ENCODE measurements around the gene FLT4. TPM values are rescaled to one million over a fixed set of nuclear protein-coding genes. Genes with fewer than 3 reads are reported as not detected.

The FLT4 gene
- total RNA-seq, 2 experiments from 2014 or later, result 5.2 to 6.0 TPM

GRCh38 chr5:180590543-180591310 lies 58.7 kb downstream of the FLT4 start:
- Mint-ChIP-seq H3K4me3 (peak overlapping the region; percentile 47), H3K27ac (no peak overlapping the region), H3K36me3 (no peaks in the 10 kb centered on the region), H3K9me3 (no peaks in the 10 kb centered on the region), H3K4me1 (peaks cover 16% of the 10 kb centered on the region), H3K27me3 (peaks cover 27% of the 10 kb centered on the region)
- peak; percentile 21 for DNase-seq

- Mint-ChIP-seq H3K36me3 (no peaks in the 10 kb centered on the region), H3K4me3 (peak overlapping the region; percentile 53), H3K9me3 (no peaks in the 10 kb centered on the region), H3K27ac (peak overlapping the region; percentile 6), H3K27me3 (peaks cover 27% of the 10 kb centered on the region), H3K4me1 (peaks cover 16% of the 10 kb centered on the region)
- peak; percentile 29 for DNase-seq
Observed at GRCh38 chr5:180589771-180590542, 59.4 kb downstream of the FLT4 start.

- peaks cover 6% of the 10 kb centered on the region for H3K4me1 Mint-ChIP-seq
- peaks cover 20% of the 10 kb centered on the region for H3K27me3 Mint-ChIP-seq
- DNase-seq, result no peak
- no peak overlapping the region for H3K27ac Mint-ChIP-seq
- H3K9me3 Mint-ChIP-seq, result no peaks in the 10 kb centered on the region
- H3K36me3 Mint-ChIP-seq, result no peaks in the 10 kb centered on the region
- no peak overlapping the region for H3K4me3 Mint-ChIP-seq
Observed at GRCh38 chr5:180586870-180587269, 62.5 kb downstream of the FLT4 start.

- Mint-ChIP-seq H3K36me3 (no peaks in the 10 kb centered on the region), H3K27me3 (peaks cover 20% of the 10 kb centered on the region), H3K4me1 (peaks cover 6% of the 10 kb centered on the region), H3K9me3 (no peaks in the 10 kb centered on the region), H3K4me3 (no peak overlapping the region), H3K27ac (no peak overlapping the region)
- no peak for DNase-seq
Observed at GRCh38 chr5:180586204-180586603, 63.2 kb downstream of the FLT4 start.

GRCh38 chr5:180583738-180584137 lies 65.7 kb downstream of the FLT4 start:
- no peak for DNase-seq
- no peak overlapping the region for H3K27ac Mint-ChIP-seq
- no peaks in the 10 kb centered on the region for H3K9me3 Mint-ChIP-seq
- H3K27me3 Mint-ChIP-seq, result peaks cover 7% of the 10 kb centered on the region
- H3K4me3 Mint-ChIP-seq, result no peak overlapping the region
- H3K36me3 Mint-ChIP-seq, result no peaks in the 10 kb centered on the region
- no peaks in the 10 kb centered on the region for H3K4me1 Mint-ChIP-seq

GRCh38 chr5:180580681-180581080 lies 68.7 kb downstream of the FLT4 start:
- Mint-ChIP-seq H3K4me3 (no peak overlapping the region), H3K4me1 (peaks cover 21% of the 10 kb centered on the region), H3K27ac (no peak overlapping the region), H3K9me3 (no peaks in the 10 kb centered on the region), H3K36me3 (peaks cover 22% of the 10 kb centered on the region), H3K27me3 (no peaks in the 10 kb centered on the region)
- DNase-seq, result no peak

- H3K4me3 Mint-ChIP-seq, result no peak overlapping the region
- peak overlapping the region; percentile 72 for H3K27ac Mint-ChIP-seq
- DNase-seq, result no peak
- no peaks in the 10 kb centered on the region for H3K27me3 Mint-ChIP-seq
- peaks cover 53% of the 10 kb centered on the region for H3K4me1 Mint-ChIP-seq
- H3K9me3 Mint-ChIP-seq, result no peaks in the 10 kb centered on the region
- H3K36me3 Mint-ChIP-seq, result peaks cover 49% of the 10 kb centered on the region
Observed at GRCh38 chr5:180575571-180575970, 73.8 kb downstream of the FLT4 start.

- Mint-ChIP-seq H3K36me3 (peaks cover 55% of the 10 kb centered on the region), H3K4me3 (peak overlapping the region; percentile 68), H3K9me3 (no peaks in the 10 kb centered on the region), H3K4me1 (peaks cover 63% of the 10 kb centered on the region), H3K27ac (peak overlapping the region; percentile 78), H3K27me3 (no peaks in the 10 kb centered on the region)
- peak; percentile 29 for DNase-seq
Observed at GRCh38 chr5:180568914-180569313, 80.5 kb downstream of the FLT4 start.

GRCh38 chr5:180563994-180564393 lies 85.4 kb downstream of the FLT4 start:
- Mint-ChIP-seq H3K36me3 (peaks cover 57% of the 10 kb centered on the region), H3K4me1 (peaks cover 69% of the 10 kb centered on the region), H3K27me3 (no peaks in the 10 kb centered on the region), H3K9me3 (peaks cover 3% of the 10 kb centered on the region), H3K4me3 (peak overlapping the region; percentile 27), H3K27ac (peak overlapping the region; percentile 5)
- peak; percentile 29 for DNase-seq

- DNase-seq, result no peak
- Mint-ChIP-seq H3K27ac (peak overlapping the region; percentile 43), H3K4me1 (peaks cover 39% of the 10 kb centered on the region), H3K36me3 (peaks cover 50% of the 10 kb centered on the region), H3K4me3 (no peak overlapping the region), H3K9me3 (peaks cover 3% of the 10 kb centered on the region), H3K27me3 (no peaks in the 10 kb centered on the region)
Observed at GRCh38 chr5:180558232-180558631, 91.2 kb downstream of the FLT4 start.

GRCh38 chr5:180557217-180557809 lies 92.1 kb downstream of the FLT4 start:
- no peaks in the 10 kb centered on the region for H3K27me3 Mint-ChIP-seq
- peaks cover 36% of the 10 kb centered on the region for H3K4me1 Mint-ChIP-seq
- peaks cover 3% of the 10 kb centered on the region for H3K9me3 Mint-ChIP-seq
- no peak overlapping the region for H3K4me3 Mint-ChIP-seq
- no peak overlapping the region for H3K27ac Mint-ChIP-seq
- no peak for DNase-seq
- peaks cover 54% of the 10 kb centered on the region for H3K36me3 Mint-ChIP-seq

- H3K4me3 Mint-ChIP-seq, result no peak overlapping the region
- H3K36me3 Mint-ChIP-seq, result peaks cover 37% of the 10 kb centered on the region
Observed at GRCh38 chr5:180555168-180555921, 94.1 kb downstream of the FLT4 start.

GRCh38 chr5:180553530-180553929 lies 95.9 kb downstream of the FLT4 start:
- peaks cover 23% of the 10 kb centered on the region for H3K4me1 Mint-ChIP-seq
- no peak overlapping the region for H3K27ac Mint-ChIP-seq
- no peak for DNase-seq
- H3K4me3 Mint-ChIP-seq, result no peak overlapping the region
- H3K27me3 Mint-ChIP-seq, result no peaks in the 10 kb centered on the region
- H3K9me3 Mint-ChIP-seq, result no peaks in the 10 kb centered on the region
- H3K36me3 Mint-ChIP-seq, result peaks cover 29% of the 10 kb centered on the region

More at GRCh38 chr5:180555168-180555921, 94.1 kb downstream of the FLT4 start:
- Mint-ChIP-seq H3K9me3 (no peaks in the 10 kb centered on the region), H3K27ac (no peak overlapping the region), H3K27me3 (no peaks in the 10 kb centered on the region), H3K4me1 (peaks cover 25% of the 10 kb centered on the region)
- DNase-seq, result no peak

Measured in activated naive CD8-positive, alpha-beta T cell treated with anti-CD3 and anti-CD28 coated beads for 36 hours (primary cell).